SK-N-SH (cell line): ENCODE measurements around the gene MAP1LC3B. TPM values are rescaled to one million over a fixed set of nuclear protein-coding genes. Genes with fewer than 3 reads are reported as not detected.

Source experiments
- CTCF ChIA-PET: fragments of 300-600, 350-600 bp; formaldehyde crosslinking; extraction: SDS; loops from one replicate; lab custom pipeline; 2021; lab: Yijun Ruan, JAX
- POLR2A ChIA-PET: fragments of 350-600 bp; sonication (Branson Sonifier 250); formaldehyde crosslinking; extraction: SDS; loops from one replicate; lab custom pipeline; 2020; ENCODE audit warnings: antibody characterized with exemption, inconsistent platforms; lab: Yijun Ruan, JAX
- DNase-seq: peaks from one replicate; pipeline ENCODE4 v3.0.0; 2012
- H2AFZ ChIP-seq: fragments of 200-600 bp; sonication (generic); 2 replicates; pipeline ENCODE4 v1.8.1; 2016; ENCODE audit warnings: antibody characterized with exemption, mild to moderate bottlenecking, low read depth
- H3F3A ChIP-seq: fragments of 200-600 bp; sonication (generic); replicated peaks from 2 replicates; pipeline ENCODE3; 2016; ENCODE audit warnings: antibody characterized with exemption, mild to moderate bottlenecking; ENCODE audit not compliant: insufficient read depth
- H3K27ac ChIP-seq, 2 experiments: fragments of 200-500 bp in 1 of 2; fragments of 200-600 bp in 1 of 2; sonication (Bioruptor generic) in 1 of 2; sonication (generic), shearing (Covaris generic) in 1 of 2; 2 replicates each; pipeline versions ENCODE4 v1.5.1 to v1.6.1; 2014 to 2016; ENCODE audit warnings: low read depth in 2 of 2, inconsistent platforms in 1 of 2, low read length in 1 of 2, mild to moderate bottlenecking in 1 of 2, mixed read lengths in 1 of 2
- H3K27me3 ChIP-seq: fragments of 200-600 bp; sonication (generic), shearing (Covaris generic); 2 replicates; pipeline ENCODE4 v1.6.1; 2016; ENCODE audit warnings: mixed run types; ENCODE audit not compliant: insufficient read depth
- H3K36me3 ChIP-seq, 2 experiments: fragments of 200-500 bp in 1 of 2; fragments of 200-600 bp in 1 of 2; sonication (Bioruptor generic) in 1 of 2; sonication (generic) in 1 of 2; replicated peaks in 1 of 2; 2 replicates each; pipeline versions ENCODE3 to v1.5.1; 2014 to 2016; ENCODE audit warnings: low read length in 1 of 2, mild to moderate bottlenecking in 1 of 2; ENCODE audit not compliant: insufficient read depth in 2 of 2, control insufficient read depth in 1 of 2
- H3K4me1 ChIP-seq, 2 experiments: fragments of 200-500 bp in 1 of 2; fragments of 200-600 bp in 1 of 2; sonication (Bioruptor generic) in 1 of 2; sonication (generic), shearing (Covaris generic) in 1 of 2; 2 replicates each; pipeline versions ENCODE4 v1.5.1 to v1.6.1; 2014 to 2016; ENCODE audit warnings: low read depth in 1 of 2, low read length in 1 of 2, mixed run types in 1 of 2; ENCODE audit not compliant: insufficient read depth in 2 of 2, control insufficient read depth in 1 of 2
- H3K4me2 ChIP-seq: fragments of 200-600 bp; sonication (generic), shearing (Covaris generic); 2 replicates; pipeline ENCODE4 v1.6.1; 2017; ENCODE audit warnings: mixed run types
- H3K4me3 ChIP-seq, 2 experiments: fragments of 200-500 bp in 1 of 2; fragments of 200-600 bp in 1 of 2; sonication (Bioruptor generic) in 1 of 2; sonication (generic), shearing (Covaris generic) in 1 of 2; 2 replicates each; pipeline versions ENCODE4 v1.5.1 to v1.8.1; 2014 to 2016; ENCODE audit warnings: low read depth in 2 of 2, inconsistent platforms in 1 of 2, low read length in 1 of 2, mild to moderate bottlenecking in 1 of 2, mixed read lengths in 1 of 2, moderate library complexity in 1 of 2
- H3K79me2 ChIP-seq: fragments of 200-600 bp; sonication (generic); 2 replicates; pipeline ENCODE4 v1.8.1; 2017; ENCODE audit warnings: mild to moderate bottlenecking; ENCODE audit not compliant: insufficient read depth
- H3K9ac ChIP-seq: fragments of 200-600 bp; sonication (generic); 2 replicates; pipeline ENCODE4 v1.6.1; 2017; ENCODE audit warnings: mixed run types
- H3K9me2 ChIP-seq: fragments of 200-600 bp; sonication (generic); 2 replicates; pipeline ENCODE4 v1.6.1; 2017; ENCODE audit warnings: mixed run types
- H3K9me3 ChIP-seq: fragments of 200-600 bp; sonication (generic); 2 replicates; pipeline ENCODE4 v1.6.1; 2017; ENCODE audit warnings: mixed run types, mild to moderate bottlenecking, moderate library complexity
- H4K20me1 ChIP-seq: fragments of 200-600 bp; sonication (generic); 2 replicates; pipeline ENCODE4 v1.6.1; 2017; ENCODE audit warnings: mild to moderate bottlenecking, mixed run types; ENCODE audit not compliant: insufficient read depth
- CTCF ChIP-seq: fragments of 200-600 bp; sonication (generic); IDR thresholded peaks from 2 replicates; pipeline ENCODE4 v1.6.1; 2017; ENCODE audit warnings: antibody characterized with exemption, mild to moderate bottlenecking, moderate library complexity
- FOSL2 ChIP-seq: IDR thresholded peaks from 2 replicates; pipeline ENCODE4 v1.4.0; 2012; ENCODE audit warnings: low read depth, mild to moderate bottlenecking, moderate library complexity, borderline replicate concordance
- FOXM1 ChIP-seq: IDR thresholded peaks from 2 replicates; pipeline ENCODE4 v1.4.0; 2012; ENCODE audit warnings: low read depth, mild to moderate bottlenecking
- RFX5 ChIP-seq: IDR thresholded peaks from 2 replicates; pipeline ENCODE4 v1.6.1; 2012; ENCODE audit warnings: mild to moderate bottlenecking, improper control_type of control experiment, low read length
- RXRA ChIP-seq: IDR thresholded peaks from 2 replicates; pipeline ENCODE4 v1.4.0; 2012; ENCODE audit warnings: low read depth, mild to moderate bottlenecking, borderline replicate concordance
- TAF1 ChIP-seq: IDR thresholded peaks from 2 replicates; pipeline ENCODE4 v1.6.1; 2012; ENCODE audit warnings: low read depth, mild to moderate bottlenecking, low read length, moderate library complexity, borderline replicate concordance
- WGBS: methylation state at CpG from one replicate; pipeline ENCODE4 v1.1.6; 2017; ENCODE audit warnings: low lambda C conversion rate; 5-methylcytosine and 5-hydroxymethylcytosine counted together
- polyA plus RNA-seq, 3 experiments: library from polyadenylated mRNA; depleted of rRNA; stranded (reverse); fragments of >200 nt; gene quantifications; 2 replicates each; pipeline ENCODE4 v1.2.3, GENCODE V29; 2012
- TF ChIP-seq, protein P1 (sequence below): fragments of 150-350 bp; IDR thresholded peaks from 2 replicates; pipeline ENCODE4 v1.6.1; 2017; ENCODE audit warnings: antibody characterized with exemption, low read length, low read depth, borderline replicate concordance

MAP1LC3B gene
- polyA plus RNA-seq, 1 of the 3 experiments (the other 2 are of a cell fraction): 33.7 TPM

DNA sequence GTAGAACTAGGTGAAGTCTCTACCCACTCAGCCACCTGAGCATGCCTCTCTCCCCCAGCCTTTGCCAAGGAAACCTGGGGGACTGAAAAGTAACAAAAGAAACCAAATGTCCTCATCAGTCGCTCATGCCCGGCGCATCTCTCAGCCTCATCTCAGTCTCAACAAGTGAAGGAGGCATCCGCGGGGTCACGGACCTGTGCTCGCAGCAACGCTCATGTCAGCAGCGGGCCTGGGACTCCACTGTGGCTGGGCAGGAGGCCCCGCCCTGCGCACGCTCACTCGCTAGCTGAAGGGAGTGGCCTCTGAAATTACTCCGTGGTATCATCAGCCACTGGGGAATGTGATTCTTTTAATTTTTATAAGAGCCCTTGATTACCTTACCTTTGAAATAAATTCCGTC is 31.3 kb downstream of the MAP1LC3B start:
- no peak for TF ChIP-seq CTCF
- H4K20me1 ChIP-seq: peaks cover 26% of the 10 kb centered on the region; the same call in 1 of the 2 replicates

DNA sequence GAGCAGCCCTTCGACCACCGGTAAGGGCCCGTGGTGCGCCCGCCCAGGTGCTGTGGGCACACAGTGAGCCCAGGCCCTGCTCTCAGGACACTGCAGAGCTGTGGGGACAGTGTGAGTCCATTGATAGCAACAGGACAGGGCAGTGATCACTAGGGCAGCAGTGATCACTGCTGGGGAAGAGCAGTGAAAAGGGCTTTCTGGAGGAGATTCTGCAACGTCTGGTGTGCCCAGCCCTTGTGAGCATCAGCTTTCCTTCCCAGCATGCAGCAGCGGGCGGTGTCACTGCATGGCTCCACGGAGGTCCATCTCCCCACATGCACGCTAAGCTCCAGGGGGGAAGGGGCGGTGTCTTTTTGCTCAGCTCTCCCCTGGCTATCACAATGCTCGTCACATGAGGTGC is 32.1 kb downstream of the MAP1LC3B start:
- no peak overlapping the region for H2AFZ ChIP-seq
- no peaks in the 10 kb centered on the region for H3K27me3 ChIP-seq
- H3K27ac ChIP-seq: no peak overlapping the region
- CTCF ChIA-PET: interaction anchor here (0.7 to 2.5 kb wide), 4 partner anchors 12 to 212 kb away, joined by 3 to 11 read pairs (median 3); no protein-coding TSS in a partner anchor
- no peak overlapping the region for H3K4me2 ChIP-seq
- no peaks in the 10 kb centered on the region for H3F3A ChIP-seq
- DNase-seq: no peak
- no peak overlapping the region for H3K9ac ChIP-seq
- POLR2A ChIA-PET: no interaction called here
- TF ChIP-seq TAF1 (no peak), RXRA (no peak), FOXM1 (no peak), RFX5 (no peak)
- TF ChIP-seq, protein P1, sequence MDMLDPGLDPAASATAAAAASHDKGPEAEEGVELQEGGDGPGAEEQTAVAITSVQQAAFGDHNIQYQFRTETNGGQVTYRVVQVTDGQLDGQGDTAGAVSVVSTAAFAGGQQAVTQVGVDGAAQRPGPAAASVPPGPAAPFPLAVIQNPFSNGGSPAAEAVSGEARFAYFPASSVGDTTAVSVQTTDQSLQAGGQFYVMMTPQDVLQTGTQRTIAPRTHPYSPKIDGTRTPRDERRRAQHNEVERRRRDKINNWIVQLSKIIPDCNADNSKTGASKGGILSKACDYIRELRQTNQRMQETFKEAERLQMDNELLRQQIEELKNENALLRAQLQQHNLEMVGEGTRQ: no peak
- H3K79me2 ChIP-seq: peaks cover 16% of the 10 kb centered on the region; the same call in 1 of the 2 replicates
- peaks cover 0 to 3% of the 10 kb centered on the region in 2 experiments; a peak in 1 of 4 replicates for H3K4me1 ChIP-seq
- H4K20me1 ChIP-seq: peaks cover 31% of the 10 kb centered on the region; the same call in 1 of the 2 replicates
- H3K36me3 ChIP-seq: peaks cover 24 to 29% of the 10 kb centered on the region in 2 experiments
- 94% methylated on average over 3 of the region's 12 CpGs for WGBS
- no peaks in the 10 kb centered on the region for H3K9me2 ChIP-seq
- H3K9me3 ChIP-seq: no peaks in the 10 kb centered on the region
- no peak overlapping the region for H3K4me3 ChIP-seq

More for the DNA sequence above, 31.3 kb downstream of the MAP1LC3B start:
- Histone ChIP-seq H2AFZ (no peak overlapping the region), H3K36me3 (peaks cover 27 to 32% of the 10 kb centered on the region in 2 experiments), H3K4me3 (no peak overlapping the region), H3K4me1 (peaks cover 0 to 3% of the 10 kb centered on the region in 2 experiments; a peak in 1 of 4 replicates), H3K9ac (no peak overlapping the region), H3K9me2 (no peaks in the 10 kb centered on the region), H3K27me3 (no peaks in the 10 kb centered on the region), H3K9me3 (no peaks in the 10 kb centered on the region), H3F3A (no peaks in the 10 kb centered on the region), H3K79me2 (peaks cover 8% of the 10 kb centered on the region; the same call in 1 of the 2 replicates), H3K4me2 (no peak overlapping the region), H3K27ac (no peak overlapping the region)
- DNase-seq: no peak
- POLR2A ChIA-PET: no interaction called here
- CTCF ChIA-PET: interaction anchor here (2.5 kb wide), 1 partner anchor 13 kb away, joined by 11 read pairs; no protein-coding TSS in a partner anchor
- 94% methylated on average over 9 of the region's 15 CpGs for WGBS

DNA sequence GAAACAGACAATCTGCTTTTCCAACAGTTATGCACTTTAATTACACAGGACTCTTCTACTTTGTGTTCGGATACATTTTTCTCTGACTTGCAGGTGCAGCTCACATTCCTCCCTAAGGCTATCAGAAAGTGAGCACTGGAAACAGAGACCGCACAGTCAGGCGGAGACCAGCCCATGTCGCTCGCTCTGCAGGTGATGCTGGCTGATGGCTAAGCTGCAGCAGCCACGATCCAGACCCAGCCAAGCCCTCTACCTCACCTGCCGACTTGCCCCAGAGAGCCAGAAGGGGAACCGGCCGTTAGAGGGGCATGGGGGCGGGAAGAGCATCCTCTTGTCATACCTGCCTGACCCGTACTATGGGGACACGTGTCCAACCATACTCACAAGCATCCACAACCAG is 33.8 kb downstream of the MAP1LC3B start:
- H3K79me2 ChIP-seq: peaks cover 17% of the 10 kb centered on the region; the same call in 1 of the 2 replicates
- peaks cover 33% of the 10 kb centered on the region; the same call in 1 of the 2 replicates for H4K20me1 ChIP-seq
- POLR2A ChIA-PET: no interaction called here

More for the DNA sequence above, 33.8 kb downstream of the MAP1LC3B start:
- no peaks in the 10 kb centered on the region for H3K9me2 ChIP-seq
- 97% methylated on average over 5 of the region's 12 CpGs for WGBS
- CTCF ChIA-PET: interaction anchor here (0.5 to 2.5 kb wide), 8 partner anchors 9 to 163 kb away, joined by 3 to 12 read pairs (median 3); no protein-coding TSS in a partner anchor
- no peaks in the 10 kb centered on the region for H3K27me3 ChIP-seq
- H3K4me2 ChIP-seq: no peak overlapping the region
- no peak overlapping the region for H3K4me3 ChIP-seq
- DNase-seq: no peak
- H3F3A ChIP-seq: no peaks in the 10 kb centered on the region
- peaks cover 0 to 3% of the 10 kb centered on the region in 2 experiments; a peak in 1 of 4 replicates for H3K4me1 ChIP-seq
- TF ChIP-seq FOSL2 (no peak), CTCF (no peak)
- no peaks in the 10 kb centered on the region for H3K9me3 ChIP-seq
- H2AFZ ChIP-seq: no peak overlapping the region
- H3K27ac ChIP-seq: no peak overlapping the region
- H3K36me3 ChIP-seq: peaks cover 18 to 23% of the 10 kb centered on the region in 2 experiments
- H3K9ac ChIP-seq: no peak overlapping the region
